Brain microvascular endothelial cell (primary cell): ENCODE results near the gene TGM6.

ENCODE experiments used
- DNase-seq: peaks from one replicate; pipeline ENCODE4 v3.0.0-alpha.2; 2020
- H3K27ac ChIP-seq: fragments of 250-450 bp; sonication (Bioruptor Pico); 2 replicates; pipeline ENCODE4 v1.5.1; 2020; ENCODE audit warnings: mild to moderate bottlenecking, moderate library complexity
- H3K27me3 ChIP-seq: fragments of 250-450 bp; sonication (Bioruptor Pico); replicated peaks from 2 replicates; pipeline ENCODE4 v1.5.1; 2020; ENCODE audit warnings: mild to moderate bottlenecking
- H3K36me3 ChIP-seq: fragments of 250-450 bp; sonication (Bioruptor Pico); replicated peaks from 2 replicates; pipeline ENCODE4 v1.5.1; 2020; ENCODE audit warnings: mild to moderate bottlenecking
- H3K4me3 ChIP-seq: 2 replicates; pipeline ENCODE4 v1.5.1; 2011; ENCODE audit warnings: low read depth, mild to moderate bottlenecking, control low read depth, low read length, moderate library complexity
- CTCF ChIP-seq: IDR thresholded peaks from 2 replicates; pipeline ENCODE4 v1.5.1; 2011; ENCODE audit warnings: low read depth, mild to moderate bottlenecking, moderate library complexity, low read length, control low read depth, inconsistent platforms; ENCODE audit errors: missing control alignments
- in situ Hi-C: cut with HindIII; loops from 2 replicates; pipeline ENCODE4 v1.10.0; 2017; ENCODE audit warnings: low sequenced_read_pairs, low pct_ligation_motif_present

The TGM6 gene

GRCh38 chr20:2394411-2395055 lies 13.8 kb downstream of the TGM6 start:
- no peak overlapping the region for H3K4me3 ChIP-seq
- H3K27ac ChIP-seq, result no peak overlapping the region
- DNase-seq, result no peak
- H3K36me3 ChIP-seq, result no peaks in the 10 kb centered on the region
- in situ Hi-C loops, result no loop called here
- no peak for TF ChIP-seq CTCF
- no peaks in the 10 kb centered on the region for H3K27me3 ChIP-seq

- no peak for TF ChIP-seq CTCF
- no peak for DNase-seq
- Histone ChIP-seq H3K4me3 (no peak overlapping the region), H3K27me3 (no peaks in the 10 kb centered on the region), H3K27ac (no peak overlapping the region), H3K36me3 (no peaks in the 10 kb centered on the region)
- in situ Hi-C loops, result no loop called here
Observed at GRCh38 chr20:2395136-2395535, 14.4 kb downstream of the TGM6 start.

- Histone ChIP-seq H3K36me3 (no peaks in the 10 kb centered on the region), H3K27me3 (no peaks in the 10 kb centered on the region), H3K4me3 (no peak overlapping the region), H3K27ac (no peak overlapping the region)
- no peak for DNase-seq
- in situ Hi-C loops, result no loop called here
- no peak for TF ChIP-seq CTCF
Observed at GRCh38 chr20:2396241-2396814, 15.6 kb downstream of the TGM6 start.

- no peak for TF ChIP-seq CTCF
- no peak overlapping the region for H3K27ac ChIP-seq
- H3K36me3 ChIP-seq, result no peaks in the 10 kb centered on the region
- H3K27me3 ChIP-seq, result no peaks in the 10 kb centered on the region
- no peak for DNase-seq
- no peak overlapping the region for H3K4me3 ChIP-seq
- in situ Hi-C loops, result no loop called here
Observed at GRCh38 chr20:2397091-2397490, 16.4 kb downstream of the TGM6 start.

- in situ Hi-C loops, result no loop called here
- no peak overlapping the region for H3K27ac ChIP-seq
- DNase-seq, result no peak
- no peaks in the 10 kb centered on the region for H3K36me3 ChIP-seq
- TF ChIP-seq CTCF, result no peak
- no peak overlapping the region for H3K4me3 ChIP-seq
- no peaks in the 10 kb centered on the region for H3K27me3 ChIP-seq
Observed at GRCh38 chr20:2397595-2398145, 17.0 kb downstream of the TGM6 start.
